ENCODE measurements around the gene KCNA1.
"Not testable (repeated sequence)": the region's sequence is repeated elsewhere in the genome, so short reads cannot be mapped to it uniquely, and the experiment has no call there.

The KCNA1 gene

GRCh38 chr12:4909734-4910501, at the start of gene KCNA1:
KCNA1 (plus strand) TSS chr12:4909905; CDS start chr12:4911379, 1,474 bp downstream.
- peak; percentile 10 for DNase-seq

- no peak for DNase-seq
These were observed 49.0 kb upstream of the KCNA1 start for GRCh38 chr12:4860741-4861140.

- no peak for DNase-seq
These were observed 46.9 kb upstream of the KCNA1 start for GRCh38 chr12:4862809-4863208.

- DNase-seq = no peak
These were observed 45.1 kb upstream of the KCNA1 start for GRCh38 chr12:4864575-4864974.

- no peak for DNase-seq
These were observed 44.5 kb upstream of the KCNA1 start for GRCh38 chr12:4865246-4865645.

GRCh38 chr12:4866299-4866698, 43.4 kb upstream of the KCNA1 start:
- DNase-seq = no peak

GRCh38 chr12:4867384-4867783, 42.3 kb upstream of the KCNA1 start:
- DNase-seq = no peak

- no peak for DNase-seq
These were observed 39.3 kb upstream of the KCNA1 start for GRCh38 chr12:4870423-4870822.

- DNase-seq = no peak
These were observed 38.2 kb upstream of the KCNA1 start for GRCh38 chr12:4871514-4871913.

GRCh38 chr12:4873947-4874346, 35.8 kb upstream of the KCNA1 start:
- DNase-seq = no peak

- DNase-seq = no peak
These were observed 35.0 kb upstream of the KCNA1 start for GRCh38 chr12:4874671-4875070.

- not testable (repeated sequence) for DNase-seq
These were observed 30.2 kb upstream of the KCNA1 start for GRCh38 chr12:4879481-4879880.

GRCh38 chr12:4881266-4882064, 28.2 kb upstream of the KCNA1 start:
- no peak for DNase-seq

- no peak for DNase-seq
These were observed 17.8 kb upstream of the KCNA1 start for GRCh38 chr12:4891866-4892265.

GRCh38 chr12:4892418-4892817, 17.3 kb upstream of the KCNA1 start:
- DNase-seq = no peak

GRCh38 chr12:4894019-4894418, 15.7 kb upstream of the KCNA1 start:
- DNase-seq = no peak

GRCh38 chr12:4899364-4899763, 10.3 kb upstream of the KCNA1 start:
- no peak for DNase-seq

- DNase-seq = peak; percentile 88
These were observed 9.4 kb upstream of the KCNA1 start for GRCh38 chr12:4900327-4900726.

GRCh38 chr12:4905316-4905715, 4.4 kb upstream of the KCNA1 start:
- peak; percentile 59 for DNase-seq

GRCh38 chr12:4908684-4909409, 858 bp upstream of the KCNA1 start:
- DNase-seq = peak; percentile 76

GRCh38 chr12:4909410-4909733, 333 bp upstream of the KCNA1 start:
- no peak for DNase-seq

- no peak for DNase-seq
These were observed 1.0 kb downstream of the KCNA1 start for GRCh38 chr12:4910502-4911315.
